Subcutaneous abdominal adipose tissue (tissue), 5 donors: ENCODE data around the gene SLC23A3.
"Not testable (repeated sequence)": the region's sequence is repeated elsewhere in the genome, so short reads cannot be mapped to it uniquely, and the experiment has no call there.

Experiments
- H3K27ac ChIP-seq: one replicate; pipeline ENCODE4 v1.7.0; 2013; ENCODE audit warnings: low read depth, mild to moderate bottlenecking, inconsistent platforms, low read length, moderate library complexity
- H3K27me3 ChIP-seq, 5 donors: one replicate each; pipeline ENCODE4 v1.7.0; 2013; ENCODE audit warnings: low read length in 5 of 5, inconsistent platforms in 1 of 5; ENCODE audit not compliant: control insufficient read depth in 5 of 5, insufficient read depth in 4 of 5
- H3K36me3 ChIP-seq, 5 donors: one replicate each; pipeline ENCODE4 v1.7.0; 2013; ENCODE audit warnings: low read length in 5 of 5; ENCODE audit not compliant: control insufficient read depth in 5 of 5, insufficient read depth in 5 of 5
- H3K4me1 ChIP-seq, 5 donors: one replicate each; pipeline ENCODE4 v1.7.0; 2013; ENCODE audit warnings: low read length in 5 of 5, mild to moderate bottlenecking in 3 of 5, moderate library complexity in 1 of 5; ENCODE audit not compliant: control insufficient read depth in 5 of 5, insufficient read depth in 5 of 5
- H3K4me3 ChIP-seq, 5 donors: one replicate each; pipeline ENCODE4 v1.7.0; 2013; ENCODE audit warnings: low read length in 5 of 5, low read depth in 1 of 5
- H3K9ac ChIP-seq, 5 donors: one replicate each; pipeline ENCODE4 v1.7.0; 2013; ENCODE audit warnings: low read length in 5 of 5, mild to moderate bottlenecking in 4 of 5, moderate library complexity in 3 of 5
- H3K9me3 ChIP-seq, 5 donors: one replicate each; pipeline ENCODE4 v1.7.0; 2013; ENCODE audit warnings: low read length in 5 of 5; ENCODE audit not compliant: control insufficient read depth in 5 of 5
- donor health status: healthy.
- donor health status: healthy.
- donor health status: healthy.
- donor health status: healthy.
- donor health status: healthy.

The SLC23A3 gene

DNA sequence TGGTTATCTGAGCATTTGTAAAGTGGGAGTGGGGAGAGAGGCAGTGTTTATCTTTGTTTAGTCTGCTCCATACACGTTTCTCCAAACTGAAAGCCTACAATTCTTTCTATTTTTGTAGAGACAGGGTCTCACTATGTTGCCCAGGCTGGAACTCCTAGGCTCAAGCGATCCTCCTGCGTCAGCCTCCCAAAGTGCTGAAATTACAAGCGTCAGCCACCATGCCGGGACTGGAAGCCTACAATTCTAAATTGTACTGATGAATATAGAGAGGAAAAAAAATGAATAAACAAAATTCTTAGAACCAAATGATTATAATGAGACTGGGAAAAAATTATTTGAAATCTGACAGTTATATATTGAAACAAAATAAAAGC lies 35.3 kb upstream of the SLC23A3 start:
- peaks cover 0 to 26% (median 21%) of the 10 kb centered on the region in 5 donors for H3K36me3 ChIP-seq
- H3K4me1 ChIP-seq: peaks cover 9 to 23% (median 19%) of the 10 kb centered on the region in 5 donors
- no peaks in the 10 kb centered on the region for H3K9me3 ChIP-seq
- H3K27ac ChIP-seq: no peak overlapping the region
- no peak overlapping the region for H3K4me3 ChIP-seq
- no peak overlapping the region for H3K9ac ChIP-seq
- no peaks in the 10 kb centered on the region for H3K27me3 ChIP-seq

DNA sequence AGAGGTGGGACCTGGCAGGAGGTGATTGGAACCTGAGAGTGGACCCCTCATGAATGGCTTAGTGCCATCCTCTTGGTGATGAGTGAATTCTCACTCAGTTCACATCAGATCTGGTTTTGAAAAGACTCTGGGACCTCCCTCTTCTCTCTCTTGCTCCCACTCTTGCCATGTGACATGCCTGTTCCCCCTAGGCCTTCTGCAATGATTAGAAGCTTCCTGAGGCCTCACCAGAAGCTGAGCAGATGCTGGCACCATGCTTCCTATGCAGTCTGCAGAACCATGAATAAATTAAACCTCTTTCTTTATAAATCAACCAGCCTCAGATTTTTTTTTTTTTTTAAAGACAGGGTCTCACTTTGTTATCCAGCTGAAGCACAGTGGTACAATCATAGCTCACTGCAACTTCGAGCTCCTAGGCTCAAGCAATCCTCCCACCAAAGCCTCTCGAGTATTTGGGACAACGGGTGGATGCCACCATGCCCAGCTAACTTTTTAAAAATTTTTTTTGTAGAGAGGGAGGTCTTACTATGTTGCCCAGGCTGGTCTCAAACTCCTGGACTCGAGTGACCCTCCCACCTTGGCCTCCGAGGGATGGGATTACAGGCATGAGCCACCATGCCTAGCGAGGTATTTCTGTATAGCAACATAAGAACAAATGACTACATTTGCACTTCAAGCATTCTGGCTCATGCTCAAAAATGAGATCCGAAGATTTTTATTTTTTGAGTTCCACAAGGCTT lies 34.8 kb upstream of the SLC23A3 start:
- Histone ChIP-seq H3K9ac (no peak overlapping the region), H3K9me3 (no peaks in the 10 kb centered on the region)

DNA sequence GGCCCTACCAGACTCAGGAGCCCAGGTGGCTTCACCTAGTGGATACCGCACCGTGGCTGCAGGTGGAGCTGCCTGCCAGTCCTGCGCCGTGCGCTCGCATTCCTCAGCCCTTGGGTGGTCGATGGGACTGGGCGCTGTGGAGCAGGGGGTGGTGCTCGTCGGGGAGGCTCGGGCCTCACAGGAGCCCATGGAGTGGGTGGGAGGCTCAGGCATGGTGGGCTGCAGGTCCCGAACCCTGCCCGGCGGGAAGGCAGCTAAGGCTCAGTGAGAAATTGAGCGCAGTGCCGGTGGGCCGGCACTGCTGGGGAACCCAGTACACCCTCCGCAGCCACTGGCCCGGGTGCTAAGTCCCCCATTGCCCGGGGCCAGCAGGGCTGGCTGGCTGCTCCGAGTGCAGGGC lies 31.5 kb upstream of the SLC23A3 start:
- not testable (repeated sequence) for H3K27me3 ChIP-seq, H3K9me3 ChIP-seq, H3K27ac ChIP-seq, H3K36me3 ChIP-seq, H3K9ac ChIP-seq, H3K4me3 ChIP-seq
- peaks cover 3 to 18% (median 12%) of the 10 kb centered on the region in 5 donors for H3K4me1 ChIP-seq

More for the DNA sequence above, 34.8 kb upstream of the SLC23A3 start:
- peaks cover 0 to 20% (median 15%) of the 10 kb centered on the region in 5 donors for H3K36me3 ChIP-seq
- H3K4me1 ChIP-seq: peaks cover 9 to 27% (median 23%) of the 10 kb centered on the region in 5 donors
- H3K4me3 ChIP-seq: no peak overlapping the region
- H3K27me3 ChIP-seq: no peaks in the 10 kb centered on the region
- H3K27ac ChIP-seq: no peak overlapping the region

DNA sequence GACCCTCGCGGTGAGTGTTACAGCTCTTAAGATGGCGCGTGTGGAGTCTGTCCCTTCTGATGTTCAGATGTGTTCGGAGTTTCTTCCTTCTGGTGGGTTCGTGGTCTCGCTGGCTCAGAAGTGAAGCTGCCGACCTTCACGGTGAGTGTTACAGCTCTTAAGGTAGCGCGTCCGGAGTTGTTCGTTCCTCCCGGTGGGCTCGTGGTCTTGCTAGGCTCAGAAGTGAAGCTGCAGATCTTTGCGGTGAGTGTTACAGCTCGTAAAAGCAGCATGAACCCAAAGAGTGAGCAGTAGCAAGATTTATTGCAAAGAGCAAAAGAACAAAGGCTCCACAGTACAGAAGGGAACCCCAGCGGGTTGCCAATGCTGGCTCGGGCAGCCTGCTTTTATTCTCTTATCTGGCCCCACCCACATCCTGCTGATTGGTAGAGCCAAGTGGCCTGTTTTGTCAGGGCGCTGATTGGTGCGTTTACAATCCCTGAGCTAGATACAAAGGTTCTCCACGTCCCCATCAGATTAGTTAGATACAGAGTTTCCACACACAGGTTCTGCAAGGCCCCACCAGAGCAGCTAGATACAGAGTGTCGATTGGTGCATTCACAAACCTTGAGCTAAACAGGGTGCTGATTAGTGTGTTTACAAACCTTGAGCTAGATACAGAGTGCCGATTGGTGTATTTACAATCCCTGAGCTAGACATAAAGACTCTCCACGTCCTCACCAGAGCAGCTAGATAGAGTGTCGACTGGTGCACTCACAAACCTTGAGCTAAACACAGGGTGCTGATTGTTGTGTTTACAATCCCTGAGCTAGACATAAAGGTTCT lies 30.9 kb upstream of the SLC23A3 start:
- H3K4me3 ChIP-seq: not testable (repeated sequence)

DNA sequence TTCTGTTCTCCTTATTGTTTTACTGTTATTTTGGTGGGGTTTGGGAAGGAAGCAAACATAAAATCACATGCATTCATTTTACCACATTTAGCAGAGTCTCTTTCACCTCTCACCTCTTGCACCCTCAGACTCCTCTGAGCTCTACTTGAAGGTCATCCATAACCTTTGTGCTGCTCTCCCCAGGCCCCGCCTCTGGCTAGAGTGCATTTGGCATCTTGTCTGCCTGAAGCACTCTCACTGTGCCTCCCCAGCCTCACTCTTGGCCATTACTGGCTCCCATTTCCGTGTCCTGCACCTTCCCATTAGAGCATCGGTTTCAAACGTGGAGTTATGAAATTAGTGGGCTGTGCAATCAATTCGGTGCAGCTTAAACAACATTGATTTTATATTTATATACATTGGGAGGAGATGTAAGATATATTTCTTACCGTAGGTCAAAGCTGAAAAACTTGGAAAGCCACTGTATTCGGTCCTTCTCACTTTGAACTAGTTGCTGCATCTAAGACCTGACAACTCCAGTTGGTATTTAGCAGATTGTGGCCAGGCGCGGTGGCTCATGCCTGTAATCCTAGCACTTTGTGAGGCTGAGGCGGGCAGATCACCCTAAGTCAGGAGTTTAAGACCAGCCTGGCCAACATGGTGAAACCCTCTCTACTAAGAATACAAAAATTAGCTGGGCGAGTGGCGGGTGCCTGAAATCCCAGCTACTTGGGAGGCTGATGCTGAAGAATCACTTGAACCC lies 29.8 kb upstream of the SLC23A3 start:
- H3K27me3 ChIP-seq: peaks cover 0 to 3% (median 0%) of the 10 kb centered on the region in 5 donors
- no peak overlapping the region for H3K9ac ChIP-seq
- H3K4me3 ChIP-seq: no peak overlapping the region
- H3K27ac ChIP-seq: no peak overlapping the region
- H3K4me1 ChIP-seq: peaks cover 0 to 12% (median 7%) of the 10 kb centered on the region in 5 donors
- H3K36me3 ChIP-seq: no peaks in the 10 kb centered on the region
- no peaks in the 10 kb centered on the region for H3K9me3 ChIP-seq

More for the DNA sequence above, 30.9 kb upstream of the SLC23A3 start:
- H3K27ac ChIP-seq, H3K9ac ChIP-seq, H3K27me3 ChIP-seq, H3K36me3 ChIP-seq, H3K9me3 ChIP-seq: not testable (repeated sequence)
- H3K4me1 ChIP-seq: peaks cover 0 to 12% (median 7%) of the 10 kb centered on the region in 5 donors

DNA sequence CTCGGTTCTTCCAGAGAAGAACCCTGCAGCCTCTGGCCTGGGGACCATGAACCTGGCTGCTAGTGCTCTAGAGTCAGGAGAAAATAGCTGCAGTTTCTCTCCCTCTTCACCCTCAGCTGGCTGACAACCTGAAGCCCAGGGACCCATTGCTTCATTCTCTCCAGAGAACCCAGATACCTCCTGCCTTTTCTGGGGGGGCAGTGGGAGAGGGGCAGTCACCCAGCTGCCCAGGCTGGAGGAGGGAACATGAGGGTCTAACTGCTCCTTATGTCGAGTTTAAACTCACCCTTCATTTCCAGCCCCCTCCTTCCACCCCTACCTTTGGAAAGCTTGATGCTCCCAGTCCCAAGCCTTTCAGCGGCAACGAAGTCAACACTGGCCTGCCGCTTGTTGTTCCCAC lies 29.1 kb upstream of the SLC23A3 start:
- Histone ChIP-seq H3K9me3 (no peaks in the 10 kb centered on the region), H3K27ac (no peak overlapping the region), H3K4me3 (no peak overlapping the region), H3K9ac (no peak overlapping the region), H3K4me1 (peaks cover 0 to 12% (median 7%) of the 10 kb centered on the region in 5 donors), H3K27me3 (peaks cover 0 to 3% (median 0%) of the 10 kb centered on the region in 5 donors), H3K36me3 (no peaks in the 10 kb centered on the region)

DNA sequence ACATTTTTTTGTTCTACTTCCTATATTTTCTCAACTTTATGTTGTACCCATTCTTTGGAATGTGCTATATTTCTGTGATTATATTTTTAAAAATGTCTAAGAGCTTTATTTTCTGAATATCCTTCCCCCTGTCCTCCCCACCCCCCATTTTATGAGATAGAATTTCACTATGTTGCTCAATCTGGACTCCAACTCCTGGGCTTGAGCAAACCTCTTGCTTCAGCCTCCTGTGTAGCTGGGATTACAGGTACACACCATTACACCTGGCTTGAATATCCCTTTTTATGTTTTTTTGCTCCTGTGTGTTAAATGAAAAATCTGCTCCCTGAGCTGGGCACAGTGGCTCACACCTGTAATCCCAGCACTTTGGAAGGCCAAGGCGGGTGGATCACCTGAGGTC lies 27.6 kb upstream of the SLC23A3 start:
- H3K4me3 ChIP-seq: no peak overlapping the region
- H3K9ac ChIP-seq: no peak overlapping the region
- H3K4me1 ChIP-seq: peaks cover 0 to 12% (median 7%) of the 10 kb centered on the region in 5 donors
- H3K27me3 ChIP-seq: peaks cover 0 to 3% (median 0%) of the 10 kb centered on the region in 5 donors
- H3K27ac ChIP-seq: no peak overlapping the region
- no peaks in the 10 kb centered on the region for H3K9me3 ChIP-seq
- H3K36me3 ChIP-seq: no peaks in the 10 kb centered on the region

DNA sequence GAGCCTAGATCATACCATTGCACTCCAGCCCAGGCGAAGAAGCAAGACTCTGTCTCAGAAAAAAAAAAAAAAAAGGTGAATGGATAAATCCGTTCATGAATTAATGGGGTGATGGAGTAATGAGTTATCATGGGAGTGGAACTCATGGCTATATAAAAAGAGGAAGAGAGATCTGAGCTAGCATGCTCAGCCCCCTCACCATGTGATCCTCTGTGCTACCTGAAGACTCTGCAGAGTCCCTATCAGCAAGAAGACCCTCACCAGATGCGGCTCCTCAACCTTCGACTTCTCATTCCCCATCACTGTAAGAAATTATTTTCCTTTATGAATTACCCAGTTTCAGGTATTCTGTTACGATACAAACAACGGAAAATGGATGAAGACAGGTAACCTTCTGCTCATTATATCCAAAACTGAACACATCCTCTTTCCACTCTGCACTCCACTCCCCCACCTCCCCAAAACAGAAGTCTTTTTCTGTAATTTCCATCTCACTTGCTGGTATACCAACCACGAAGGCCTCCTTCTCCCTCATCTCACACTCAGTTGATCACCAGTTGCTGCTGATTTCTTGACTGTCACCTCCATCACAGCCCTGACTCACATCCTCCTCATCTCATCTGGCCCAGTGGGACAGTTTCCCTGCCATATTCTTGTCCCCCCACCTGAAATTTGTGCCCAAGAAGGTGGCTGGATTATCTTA lies 17.1 kb upstream of the SLC23A3 start:
- H3K4me3 ChIP-seq: no peak overlapping the region
- H3K27me3 ChIP-seq: no peaks in the 10 kb centered on the region

DNA sequence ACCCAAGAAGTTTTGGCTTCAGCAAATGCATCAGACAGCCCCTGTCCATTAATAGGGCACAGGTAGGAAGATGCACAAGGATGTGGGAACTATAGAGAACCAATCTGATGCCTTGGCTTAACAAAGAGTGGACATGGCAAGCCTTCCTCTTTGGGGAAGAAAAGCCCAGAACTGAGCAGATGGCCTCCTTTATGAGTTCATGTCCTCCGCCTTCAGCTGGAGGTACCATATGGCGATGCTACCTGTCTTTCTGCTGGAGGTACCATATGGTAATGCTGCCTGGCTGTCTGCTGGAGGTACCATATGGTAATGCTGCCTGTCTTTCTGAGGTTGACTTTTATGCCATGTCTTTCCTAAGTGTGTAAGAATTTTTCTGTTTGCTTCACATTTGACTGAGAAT lies 14.3 kb upstream of the SLC23A3 start:
- no peaks in the 10 kb centered on the region for H3K27me3 ChIP-seq
- H3K4me3 ChIP-seq: no peak overlapping the region
- H3K27ac ChIP-seq: no peak overlapping the region
- H3K4me1 ChIP-seq: peaks cover 0 to 18% (median 6%) of the 10 kb centered on the region in 5 donors
- no peaks in the 10 kb centered on the region for H3K9me3 ChIP-seq
- H3K36me3 ChIP-seq: peaks cover 12 to 58% (median 54%) of the 10 kb centered on the region in 5 donors
- H3K9ac ChIP-seq: no peak overlapping the region

More for the DNA sequence above, 17.1 kb upstream of the SLC23A3 start:
- Histone ChIP-seq H3K4me1 (peaks cover 0 to 10% (median 0%) of the 10 kb centered on the region in 5 donors), H3K27ac (no peak overlapping the region), H3K9me3 (no peaks in the 10 kb centered on the region), H3K36me3 (peaks cover 12 to 33% (median 30%) of the 10 kb centered on the region in 5 donors), H3K9ac (no peak overlapping the region)
